CD14-positive monocyte (primary cell): ENCODE measurements around the gene GALNTL6. TPM values are rescaled to one million over a fixed set of nuclear protein-coding genes. Genes with fewer than 3 reads are reported as not detected.

Source experiments
- DNase-seq, 3 donors: peaks; one replicate each; pipeline ENCODE4 v3.0.0-alpha.2; 2011 to 2022
- H2AFZ ChIP-seq: 2 replicates; pipeline ENCODE4 v1.6.0; 2012; ENCODE audit warnings: mild to moderate bottlenecking, low read depth, low read length, inconsistent platforms; ENCODE audit not compliant: insufficient read depth, poor library complexity, severe bottlenecking
- H3K27ac ChIP-seq, 2 donors: 1 replicate in 1 of 2; 2 replicates in 1 of 2; pipeline ENCODE4 v1.5.1; 2012 to 2013; ENCODE audit warnings: low read length in 2 of 2, control low read depth in 1 of 2, inconsistent platforms in 1 of 2, low read depth in 1 of 2, mild to moderate bottlenecking in 1 of 2
- H3K27me3 ChIP-seq, 2 donors: one replicate each; pipeline versions ENCODE4 v1.6.0 to v1.6.1; 2011 to 2013; ENCODE audit warnings: low read length in 2 of 2; ENCODE audit not compliant: control insufficient read depth in 2 of 2, insufficient read depth in 2 of 2
- H3K36me3 ChIP-seq, 2 donors: replicated peaks in 1 of 2; 1 replicate in 1 of 2; 2 replicates in 1 of 2; pipeline versions ENCODE4 v1.5.1 to v1.6.1; 2012 to 2013; ENCODE audit warnings: low read length in 2 of 2, control low read depth in 1 of 2, inconsistent platforms in 1 of 2, mild to moderate bottlenecking in 1 of 2; ENCODE audit not compliant: insufficient read depth in 2 of 2, control insufficient read depth in 1 of 2
- H3K4me1 ChIP-seq, 2 donors: 1 replicate in 1 of 2; 2 replicates in 1 of 2; pipeline versions ENCODE4 v1.5.1 to v1.6.1; 2012 to 2013; ENCODE audit warnings: low read length in 2 of 2, control low read depth in 1 of 2, inconsistent platforms in 1 of 2, mild to moderate bottlenecking in 1 of 2, moderate library complexity in 1 of 2; ENCODE audit not compliant: insufficient read depth in 2 of 2, control insufficient read depth in 1 of 2
- H3K4me2 ChIP-seq: replicated peaks from 2 replicates; pipeline ENCODE3; 2012; ENCODE audit warnings: low read length, moderate library complexity, mild to moderate bottlenecking; ENCODE audit not compliant: poor library complexity, severe bottlenecking; ENCODE audit errors: extremely low read depth
- H3K4me3 ChIP-seq, 3 experiments: fragments of 200-600 bp in 1 of 3; sonication (generic) in 1 of 3; replicated peaks in 1 of 3; 1 replicate in 2 of 3; 2 replicates in 1 of 3; pipeline ENCODE4 v1.5.1; 2011 to 2013; ENCODE audit warnings: low read length in 3 of 3, mild to moderate bottlenecking in 3 of 3, control low read depth in 2 of 3, low read depth in 2 of 3, inconsistent platforms in 1 of 3, moderate library complexity in 1 of 3
- H3K79me2 ChIP-seq: 2 replicates; pipeline ENCODE4 v1.6.0; 2012; ENCODE audit warnings: mild to moderate bottlenecking, control low read depth, inconsistent platforms, low read length, moderate library complexity; ENCODE audit not compliant: insufficient read depth
- H3K9ac ChIP-seq: 2 replicates; pipeline ENCODE4 v1.6.0; 2017; ENCODE audit warnings: low read length, mild to moderate bottlenecking; ENCODE audit not compliant: insufficient read depth, poor library complexity, severe bottlenecking
- H3K9me3 ChIP-seq, 2 donors: replicated peaks in 1 of 2; 1 replicate in 1 of 2; 2 replicates in 1 of 2; pipeline versions ENCODE4 v1.5.1 to v1.6.1; 2012 to 2013; ENCODE audit warnings: low read length in 2 of 2, control low read depth in 1 of 2; ENCODE audit not compliant: control insufficient read depth in 1 of 2, insufficient read depth in 1 of 2
- H4K20me1 ChIP-seq: 2 replicates; pipeline ENCODE4 v1.6.0; 2012; ENCODE audit warnings: mild to moderate bottlenecking, low read length, control low read depth, moderate library complexity; ENCODE audit not compliant: insufficient read depth
- H3K27ac Mint-ChIP-seq, 7 donors: one replicate each; pipeline ENCODE4 v1.8.0; 2020; ENCODE audit warnings: mild to moderate bottlenecking in 7 of 7, mixed read lengths in 7 of 7, moderate library complexity in 6 of 7, inconsistent platforms in 2 of 7
- H3K27me3 Mint-ChIP-seq, 3 donors: one replicate each; pipeline ENCODE4 v1.8.0; 2021 to 2022; ENCODE audit warnings: low read depth in 3 of 3, mild to moderate bottlenecking in 3 of 3, mixed read lengths in 3 of 3, moderate library complexity in 3 of 3, inconsistent platforms in 1 of 3
- H3K36me3 Mint-ChIP-seq, 2 donors: one replicate each; pipeline ENCODE4 v1.8.0; 2020; ENCODE audit warnings: mixed read lengths in 2 of 2, inconsistent platforms in 1 of 2, mild to moderate bottlenecking in 1 of 2
- H3K4me1 Mint-ChIP-seq: one replicate; pipeline ENCODE4 v1.8.0; 2020; ENCODE audit warnings: mild to moderate bottlenecking, mixed read lengths
- H3K4me3 Mint-ChIP-seq, 2 donors: one replicate each; pipeline ENCODE4 v1.8.0; 2020; ENCODE audit warnings: mild to moderate bottlenecking in 2 of 2, mixed read lengths in 2 of 2, moderate library complexity in 1 of 2
- H3K9me3 Mint-ChIP-seq, 7 donors: one replicate each; pipeline ENCODE4 v1.8.0; 2020 to 2022; ENCODE audit warnings: mixed read lengths in 7 of 7, mild to moderate bottlenecking in 6 of 7, moderate library complexity in 6 of 7, inconsistent platforms in 2 of 7
- WGBS: methylation state at CpG from one replicate; pipeline ENCODE4 v1.1.5; 2013; ENCODE audit warnings: missing lambda C conversion rate; ENCODE audit not compliant: insufficient coverage; 5-methylcytosine and 5-hydroxymethylcytosine counted together
- intact Hi-C, 2 donors: fragments of 100-400 bp; cut with micrococcal nuclease; formaldehyde crosslinking; loops; one replicate each; pipeline versions ENCODE4 v1.15.0 to v1.15.1; 2023
- polyA plus RNA-seq, 3 donors: library from polyadenylated mRNA; depleted of rRNA in 1 of 3; unstranded in 2 of 3; stranded (reverse) in 1 of 3; fragments of 300-500 nt in 2 of 3; fragments of >200 nt in 1 of 3; fragmentation: Illumina TruSeq in 2 of 3; gene quantifications; 1 replicate in 2 of 3; 2 replicates in 1 of 3; pipeline ENCODE4 v1.2.3, GENCODE V29; 2012 to 2021
- TF ChIP-seq, protein P1 (sequence below): fragments of 200-600 bp; IDR thresholded peaks from one replicate; pipeline ENCODE4 v1.8.0; 2022; ENCODE audit warnings: antibody characterized with exemption, mild to moderate bottlenecking

Gene GALNTL6
- polyA plus RNA-seq, 3 donors: 0.05 TPM; not detected in 2

DNA sequence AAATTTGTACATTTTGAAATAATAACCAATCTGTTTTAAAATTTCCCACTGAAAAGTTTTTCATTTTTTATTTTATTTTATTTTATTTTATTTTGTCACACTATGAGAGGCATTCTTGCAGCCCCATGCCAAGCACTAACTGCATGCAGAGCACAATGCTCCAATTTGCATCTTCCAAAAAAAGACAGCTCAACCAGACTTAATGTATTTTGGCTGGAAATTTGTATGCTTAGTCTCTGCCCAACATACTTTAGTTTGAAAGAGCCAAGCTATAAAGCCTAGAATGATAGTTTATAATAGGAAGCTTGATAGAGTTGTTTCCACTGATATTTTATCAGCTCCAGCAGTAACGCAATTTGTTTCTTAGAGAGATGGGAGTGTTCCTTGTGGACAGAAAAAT lies 235.5 kb downstream of the GALNTL6 start:
- Histone ChIP-seq H4K20me1 (no peaks in the 10 kb centered on the region), H3K4me3 (no peak overlapping the region), H3K4me1 (no peaks in the 10 kb centered on the region), H2AFZ (no peak overlapping the region), H3K9me3 (no peaks in the 10 kb centered on the region), H3K4me2 (no peak overlapping the region), H3K27me3 (no peaks in the 10 kb centered on the region), H3K79me2 (no peaks in the 10 kb centered on the region), H3K9ac (no peak overlapping the region), H3K36me3 (no peaks in the 10 kb centered on the region), H3K27ac (no peak overlapping the region)
- Mint-ChIP-seq H3K9me3 (peaks cover 0 to 2% (median 0%) of the 10 kb centered on the region in 7 donors), H3K27ac (no peak overlapping the region), H3K4me3 (no peak overlapping the region), H3K4me1 (no peaks in the 10 kb centered on the region), H3K36me3 (no peaks in the 10 kb centered on the region), H3K27me3 (no peaks in the 10 kb centered on the region)
- TF ChIP-seq, protein P1, sequence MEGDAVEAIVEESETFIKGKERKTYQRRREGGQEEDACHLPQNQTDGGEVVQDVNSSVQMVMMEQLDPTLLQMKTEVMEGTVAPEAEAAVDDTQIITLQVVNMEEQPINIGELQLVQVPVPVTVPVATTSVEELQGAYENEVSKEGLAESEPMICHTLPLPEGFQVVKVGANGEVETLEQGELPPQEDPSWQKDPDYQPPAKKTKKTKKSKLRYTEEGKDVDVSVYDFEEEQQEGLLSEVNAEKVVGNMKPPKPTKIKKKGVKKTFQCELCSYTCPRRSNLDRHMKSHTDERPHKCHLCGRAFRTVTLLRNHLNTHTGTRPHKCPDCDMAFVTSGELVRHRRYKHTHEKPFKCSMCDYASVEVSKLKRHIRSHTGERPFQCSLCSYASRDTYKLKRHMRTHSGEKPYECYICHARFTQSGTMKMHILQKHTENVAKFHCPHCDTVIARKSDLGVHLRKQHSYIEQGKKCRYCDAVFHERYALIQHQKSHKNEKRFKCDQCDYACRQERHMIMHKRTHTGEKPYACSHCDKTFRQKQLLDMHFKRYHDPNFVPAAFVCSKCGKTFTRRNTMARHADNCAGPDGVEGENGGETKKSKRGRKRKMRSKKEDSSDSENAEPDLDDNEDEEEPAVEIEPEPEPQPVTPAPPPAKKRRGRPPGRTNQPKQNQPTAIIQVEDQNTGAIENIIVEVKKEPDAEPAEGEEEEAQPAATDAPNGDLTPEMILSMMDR: no peak
- intact Hi-C loops: no loop called here
- no peak for DNase-seq
- WGBS: no CpG with 5 or more reads among the region's 1 CpG

DNA sequence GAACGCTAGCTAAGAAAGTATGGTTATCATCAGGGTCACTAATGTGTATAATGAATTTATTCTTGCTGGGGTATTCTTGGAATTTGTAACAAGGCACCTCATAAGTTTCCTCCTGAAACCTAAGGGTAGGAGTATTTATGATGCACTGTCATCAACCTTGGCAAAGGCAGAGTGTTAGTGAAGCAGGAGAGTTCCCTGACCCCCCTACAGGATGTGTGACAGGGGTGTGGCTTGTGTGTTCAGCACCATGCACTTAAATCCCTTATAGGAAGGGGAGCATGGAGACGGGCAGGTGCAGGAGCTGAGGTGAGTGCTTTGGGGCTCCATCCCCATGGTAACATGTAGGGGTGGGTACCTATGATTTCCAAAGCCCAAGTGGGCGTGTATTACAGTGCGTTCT lies 237.7 kb downstream of the GALNTL6 start:
- H3K27ac Mint-ChIP-seq: no peak overlapping the region
- Histone ChIP-seq H3K9ac (no peak overlapping the region), H2AFZ (no peak overlapping the region), H4K20me1 (no peaks in the 10 kb centered on the region), H3K9me3 (no peaks in the 10 kb centered on the region), H3K27me3 (no peaks in the 10 kb centered on the region), H3K4me3 (no peak overlapping the region), H3K79me2 (no peaks in the 10 kb centered on the region), H3K4me2 (no peak overlapping the region), H3K27ac (no peak overlapping the region), H3K36me3 (no peaks in the 10 kb centered on the region), H3K4me1 (no peaks in the 10 kb centered on the region)
- no peaks in the 10 kb centered on the region for H3K36me3 Mint-ChIP-seq
- peaks cover 0 to 2% (median 0%) of the 10 kb centered on the region in 7 donors for H3K9me3 Mint-ChIP-seq
- WGBS: 78% methylated on average over 3 of the region's 4 CpGs
- H3K4me3 Mint-ChIP-seq: no peak overlapping the region
- no peaks in the 10 kb centered on the region for H3K4me1 Mint-ChIP-seq
- no peak for DNase-seq
- TF ChIP-seq, protein P1: no peak
- H3K27me3 Mint-ChIP-seq: no peaks in the 10 kb centered on the region
- intact Hi-C loops: no loop called here
